Measurements from ENCODE around the gene GGNBP2. TPM values are rescaled to one million over a fixed set of nuclear protein-coding genes. Genes with fewer than 3 reads are reported as not detected.

The GGNBP2 gene
- total and polyA plus RNA-seq, 2 of the 8 experiments (the other 6 are each of a cell fraction or from before 2014, with no cell fraction given) = 29.2 to 35.8 TPM

- Histone ChIP-seq H4K8ac (ENCODE audit: extremely low read depth, insufficient read depth, low read length) (no peak overlapping the region), H2BK120ac (replicated peaks; ENCODE audit: low read depth, low read length) (no peak overlapping the region), H3K56ac (replicated peaks; ENCODE audit: insufficient read length, low read depth, low read length) (no peak overlapping the region), H2BK12ac (ENCODE audit: low read depth, low read length) (no peak overlapping the region), H3K4me1 (replicated peaks in 1 of 4; ENCODE audit: control insufficient read depth in 3 of 4, insufficient read depth in 4 of 4, low read length in 3 of 4) (peaks cover 3 to 15% (median 9%) of the 10 kb centered on the region in 4 experiments), H2BK20ac (ENCODE audit: low read length) (no peak overlapping the region), H4K20me1 (replicated peaks in 1 of 2; ENCODE audit: control insufficient read depth in 1 of 2, insufficient read depth in 2 of 2, low read length in 2 of 2) (peaks cover 2 to 5% of the 10 kb centered on the region in 2 experiments), H3K18ac (ENCODE audit: extremely low read depth, low read length) (no peak overlapping the region), H3K23ac (ENCODE audit: insufficient read length) (no peak overlapping the region), H3K4me2 (ENCODE audit: insufficient read depth in 1 of 2, low read depth in 2 of 2, low read length in 2 of 2) (no peak overlapping the region; a peak in 1 of 4 replicates), H2AFZ (ENCODE audit: low read length) (no peak overlapping the region), H3K4me3 (ENCODE audit: extremely low read depth in 1 of 4, insufficient read depth in 2 of 4, low read depth in 3 of 4, low read length in 4 of 4) (no peak overlapping the region), H3K4ac (replicated peaks; ENCODE audit: insufficient read length, low read depth, low read length) (no peak overlapping the region), H3K36me3 (ENCODE audit: control insufficient read depth in 2 of 4, insufficient read depth in 4 of 4, low read length in 3 of 4) (peaks cover 0 to 3% (median 2%) of the 10 kb centered on the region in 4 experiments; a peak in 3 of 8 replicates), H2AK5ac (ENCODE audit: low read depth, low read length) (no peak overlapping the region), H2BK5ac (ENCODE audit: low read depth, low read length) (no peak overlapping the region), H2BK15ac (ENCODE audit: low read length) (no peak overlapping the region), H3K14ac (ENCODE audit: insufficient read length) (no peak overlapping the region), H3K27ac (ENCODE audit: low read depth, low read length) (no peak overlapping the region), H3K9me3 (ENCODE audit: insufficient read depth in 2 of 2, low read depth in 1 of 2, low read length in 1 of 2) (no peaks in the 10 kb centered on the region), H3K27me3 (replicated peaks in 1 of 4; ENCODE audit: control insufficient read depth in 3 of 4, extremely low read depth in 1 of 4, insufficient read depth in 3 of 4, low read length in 3 of 4) (no peaks in the 10 kb centered on the region), H4K91ac (replicated peaks; ENCODE audit: insufficient read length, low read length) (no peak overlapping the region), H3K23me2 (ENCODE audit: low read depth, low read length) (peaks cover 10% of the 10 kb centered on the region), H3K79me2 (ENCODE audit: control insufficient read depth in 1 of 2, insufficient read depth in 2 of 2, low read length in 2 of 2) (peaks cover 2 to 19% of the 10 kb centered on the region in 2 experiments; a peak in 2 of 4 replicates), H3K9ac (replicated peaks in 1 of 4; ENCODE audit: extremely low read depth in 1 of 4, low read depth in 3 of 4, low read length in 3 of 4) (no peak overlapping the region), H4K5ac (ENCODE audit: insufficient read length, low read depth, low read length) (no peak overlapping the region), H3K79me1 (ENCODE audit: low read depth, low read length) (peaks cover 2% of the 10 kb centered on the region; the same call in 1 of the 2 replicates)
- 93% methylated on average over 11 of the region's 11 CpGs; no CpG with 5 or more reads in 1 of the 2 experiments for WGBS, 2 experiments (ENCODE audit: extremely low coverage in 1 of 2, insufficient coverage in 1 of 2, insufficient read length in 1 of 2, insufficient replicate concordance in 2 of 2, low coverage in 1 of 2, low lambda C conversion rate in 2 of 2, missing lambda C conversion rate in 1 of 2)
- DNase-seq (ENCODE audit: low read depth in 1 of 2, low spot score in 2 of 2) (no peak), FAIRE-seq (no peak)
- ChIA-PET CTCF (ENCODE audit: partially characterized antibody) (interaction anchor here (0.5 to 5.6 kb wide), 4 partner anchors 13 to 504 kb away, joined by 3 to 84 read pairs (median 4); no protein-coding TSS in a partner anchor), POLR2A (ENCODE audit: partially characterized antibody) (interaction anchor here (0.8 to 5.0 kb wide), 3 partner anchors 8 to 64 kb away, joined by 3 to 55 read pairs (median 50); partner anchors contain the start of gene DHRS11)
- TF ChIP-seq RBBP5 (IDR thresholded peaks at IDR 0.05; ENCODE audit: borderline replicate concordance, low read depth, low read length) = no peak
- no peak for TF ChIP-seq JUND (IDR thresholded peaks at IDR 0.05; ENCODE audit: low read length)
- no peak for TF ChIP-seq SRF (IDR thresholded peaks at IDR 0.05; ENCODE audit: low read depth, low read length)
- TF ChIP-seq JUN (IDR thresholded peaks at IDR 0.05; ENCODE audit: low read depth, low read length) = no peak
- no peak for TF ChIP-seq NRF1 (IDR thresholded peaks at IDR 0.05; ENCODE audit: low read depth, low read length)
- no peak for TF ChIP-seq POU5F1 (IDR thresholded peaks at IDR 0.05; ENCODE audit: low read depth, low read length)
- TF ChIP-seq KDM5A (IDR thresholded peaks at IDR 0.05; ENCODE audit: low read length) = no peak
- no peak for TF ChIP-seq KDM4A (IDR thresholded peaks at IDR 0.05; ENCODE audit: low read depth, low read length, severe bottlenecking)
- TF ChIP-seq TAF7 (optimal IDR thresholded peaks at IDR 0.05; ENCODE audit: borderline replicate concordance, low read depth, low read length) = no peak
- no peak for TF ChIP-seq HDAC2 (IDR thresholded peaks at IDR 0.05; ENCODE audit: borderline replicate concordance in 1 of 2, low read depth in 2 of 2, low read length in 2 of 2)
- no peak for TF ChIP-seq MAX (IDR thresholded peaks at IDR 0.05)
Measured at GRCh38 chr17:36599546-36600250, 55.0 kb downstream of the GGNBP2 start.
